ENCODE results near the gene SPOUT1.

GRCh38 chr9:128833696-128834095, 4.1 kb upstream of the SPOUT1 start:
- TF ChIP-seq, protein P1, sequence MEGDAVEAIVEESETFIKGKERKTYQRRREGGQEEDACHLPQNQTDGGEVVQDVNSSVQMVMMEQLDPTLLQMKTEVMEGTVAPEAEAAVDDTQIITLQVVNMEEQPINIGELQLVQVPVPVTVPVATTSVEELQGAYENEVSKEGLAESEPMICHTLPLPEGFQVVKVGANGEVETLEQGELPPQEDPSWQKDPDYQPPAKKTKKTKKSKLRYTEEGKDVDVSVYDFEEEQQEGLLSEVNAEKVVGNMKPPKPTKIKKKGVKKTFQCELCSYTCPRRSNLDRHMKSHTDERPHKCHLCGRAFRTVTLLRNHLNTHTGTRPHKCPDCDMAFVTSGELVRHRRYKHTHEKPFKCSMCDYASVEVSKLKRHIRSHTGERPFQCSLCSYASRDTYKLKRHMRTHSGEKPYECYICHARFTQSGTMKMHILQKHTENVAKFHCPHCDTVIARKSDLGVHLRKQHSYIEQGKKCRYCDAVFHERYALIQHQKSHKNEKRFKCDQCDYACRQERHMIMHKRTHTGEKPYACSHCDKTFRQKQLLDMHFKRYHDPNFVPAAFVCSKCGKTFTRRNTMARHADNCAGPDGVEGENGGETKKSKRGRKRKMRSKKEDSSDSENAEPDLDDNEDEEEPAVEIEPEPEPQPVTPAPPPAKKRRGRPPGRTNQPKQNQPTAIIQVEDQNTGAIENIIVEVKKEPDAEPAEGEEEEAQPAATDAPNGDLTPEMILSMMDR (IDR thresholded peaks at IDR 0.05): no peak
- TF ChIP-seq POLR2A (IDR thresholded peaks at IDR 0.05): no peak

All from right lobe of liver (tissue), 4 donors.